ENCODE results near the gene ASB2. TPM values are rescaled to one million over a fixed set of nuclear protein-coding genes. Genes with fewer than 3 reads are reported as not detected.

The ASB2 gene
- total RNA-seq, 2 donors from 2014 or later = 12.3 to 55.1 TPM

GRCh38 chr14:93951635-93952540 is 24.5 kb downstream of the ASB2 start:
- no peaks in the 10 kb centered on the region for H3K9me3 Mint-ChIP-seq
- H3K27ac Mint-ChIP-seq = peak overlapping the region; percentile 31 to 33
- H3K27me3 Mint-ChIP-seq = no peaks in the 10 kb centered on the region
- ATAC-seq (no peak), DNase-seq (ENCODE audit: low spot score) (no peak)
- H3K36me3 Mint-ChIP-seq = peaks cover 12% of the 10 kb centered on the region
- H3K4me1 Mint-ChIP-seq (ENCODE audit: low read depth in 2 of 2) = peaks cover 46 to 60% of the 10 kb centered on the region in 2 donors
- peak overlapping the region; percentile 12 for H3K4me3 Mint-ChIP-seq

- DNase-seq (ENCODE audit: low spot score) (no peak), ATAC-seq (no peak)
- H3K27ac Mint-ChIP-seq = peak overlapping the region; percentile 17 to 33
- H3K27me3 Mint-ChIP-seq = no peaks in the 10 kb centered on the region
- H3K4me3 Mint-ChIP-seq = peak overlapping the region; percentile 12
- H3K4me1 Mint-ChIP-seq (ENCODE audit: low read depth in 2 of 2) = peaks cover 44 to 54% of the 10 kb centered on the region in 2 donors
- H3K36me3 Mint-ChIP-seq = peaks cover 12% of the 10 kb centered on the region
- H3K9me3 Mint-ChIP-seq = no peaks in the 10 kb centered on the region
Measured at GRCh38 chr14:93950948-93951634, 25.3 kb downstream of the ASB2 start.

GRCh38 chr14:93949511-93950075 is 26.8 kb downstream of the ASB2 start:
- Mint-ChIP-seq H3K36me3 (peaks cover 6% of the 10 kb centered on the region), H3K27me3 (no peaks in the 10 kb centered on the region), H3K4me3 (no peak overlapping the region), H3K9me3 (no peaks in the 10 kb centered on the region), H3K4me1 (ENCODE audit: low read depth in 2 of 2) (peaks cover 30 to 39% of the 10 kb centered on the region in 2 donors), H3K27ac (no peak overlapping the region)
- no peak for ATAC-seq
- no peak for DNase-seq (ENCODE audit: low spot score)

GRCh38 chr14:93947282-93947681 is 29.1 kb downstream of the ASB2 start:
- peaks cover 18 to 20% of the 10 kb centered on the region in 2 donors for H3K4me1 Mint-ChIP-seq (ENCODE audit: low read depth in 2 of 2)
- H3K36me3 Mint-ChIP-seq = peaks cover 6% of the 10 kb centered on the region
- H3K9me3 Mint-ChIP-seq = no peaks in the 10 kb centered on the region
- H3K4me3 Mint-ChIP-seq = no peak overlapping the region
- ATAC-seq (no peak), DNase-seq (ENCODE audit: low spot score) (no peak)
- no peaks in the 10 kb centered on the region for H3K27me3 Mint-ChIP-seq
- no peak overlapping the region for H3K27ac Mint-ChIP-seq

- Mint-ChIP-seq H3K36me3 (peaks cover 6% of the 10 kb centered on the region), H3K27me3 (no peaks in the 10 kb centered on the region), H3K4me3 (no peak overlapping the region), H3K9me3 (no peaks in the 10 kb centered on the region), H3K27ac (peak overlapping the region in 1 of 2 donors; percentile 11), H3K4me1 (ENCODE audit: low read depth in 2 of 2) (peaks cover 14% of the 10 kb centered on the region in 2 donors)
- ATAC-seq = no peak
- DNase-seq (ENCODE audit: low spot score) = no peak
Measured at GRCh38 chr14:93946541-93947090, 29.8 kb downstream of the ASB2 start.

- Mint-ChIP-seq H3K27ac (no peak overlapping the region), H3K4me1 (ENCODE audit: low read depth in 2 of 2) (peaks cover 10 to 12% of the 10 kb centered on the region in 2 donors), H3K4me3 (no peak overlapping the region), H3K9me3 (no peaks in the 10 kb centered on the region), H3K27me3 (no peaks in the 10 kb centered on the region), H3K36me3 (peaks cover 6% of the 10 kb centered on the region)
- peak in 1 of 2 donors; percentile 78 for ATAC-seq
- DNase-seq (ENCODE audit: low spot score) = no peak
Measured at GRCh38 chr14:93946104-93946503, 30.3 kb downstream of the ASB2 start.

GRCh38 chr14:93945070-93945399 is 31.3 kb downstream of the ASB2 start:
- no peak overlapping the region for H3K27ac Mint-ChIP-seq

GRCh38 chr14:93944348-93945069 is 31.9 kb downstream of the ASB2 start:
- H3K4me1 Mint-ChIP-seq (ENCODE audit: low read depth in 2 of 2) = peaks cover 5 to 13% of the 10 kb centered on the region in 2 donors
- no peak for DNase-seq (ENCODE audit: low spot score)
- H3K36me3 Mint-ChIP-seq = no peaks in the 10 kb centered on the region
- H3K27ac Mint-ChIP-seq = peak overlapping the region in 1 of 2 donors; percentile 15
- ATAC-seq = no peak
- no peak overlapping the region for H3K4me3 Mint-ChIP-seq
- H3K9me3 Mint-ChIP-seq = no peaks in the 10 kb centered on the region
- no peaks in the 10 kb centered on the region for H3K27me3 Mint-ChIP-seq

More at GRCh38 chr14:93945070-93945399, 31.3 kb downstream of the ASB2 start:
- DNase-seq (ENCODE audit: low spot score) = no peak
- ATAC-seq = no peak
- H3K4me1 Mint-ChIP-seq (ENCODE audit: low read depth in 2 of 2) = peaks cover 5 to 9% of the 10 kb centered on the region in 2 donors
- H3K27me3 Mint-ChIP-seq = no peaks in the 10 kb centered on the region
- no peak overlapping the region for H3K4me3 Mint-ChIP-seq
- H3K9me3 Mint-ChIP-seq = no peaks in the 10 kb centered on the region
- peaks cover under 1% of the 10 kb centered on the region for H3K36me3 Mint-ChIP-seq

- peak overlapping the region in 1 of 2 donors; percentile 15 for H3K27ac Mint-ChIP-seq
- no peaks in the 10 kb centered on the region for H3K9me3 Mint-ChIP-seq
- H3K27me3 Mint-ChIP-seq = no peaks in the 10 kb centered on the region
- DNase-seq (ENCODE audit: low spot score) (no peak), ATAC-seq (no peak)
- H3K4me1 Mint-ChIP-seq (ENCODE audit: low read depth in 2 of 2) = peaks cover 5 to 13% of the 10 kb centered on the region in 2 donors
- no peak overlapping the region for H3K4me3 Mint-ChIP-seq
- no peaks in the 10 kb centered on the region for H3K36me3 Mint-ChIP-seq
Measured at GRCh38 chr14:93943930-93944329, 32.4 kb downstream of the ASB2 start.

- no peaks in the 10 kb centered on the region for H3K9me3 Mint-ChIP-seq
- DNase-seq (ENCODE audit: low spot score) = no peak
- no peak overlapping the region for H3K4me3 Mint-ChIP-seq
- no peaks in the 10 kb centered on the region for H3K36me3 Mint-ChIP-seq
- H3K27me3 Mint-ChIP-seq = no peaks in the 10 kb centered on the region
- H3K4me1 Mint-ChIP-seq (ENCODE audit: low read depth in 2 of 2) = peaks cover 5 to 13% of the 10 kb centered on the region in 2 donors
- H3K27ac Mint-ChIP-seq = no peak overlapping the region
- ATAC-seq = no peak
Measured at GRCh38 chr14:93943052-93943451, 33.3 kb downstream of the ASB2 start.

- DNase-seq (ENCODE audit: low spot score) (no peak), ATAC-seq (no peak)
- H3K27me3 Mint-ChIP-seq = no peaks in the 10 kb centered on the region
- peaks cover 5 to 10% of the 10 kb centered on the region in 2 donors for H3K4me1 Mint-ChIP-seq (ENCODE audit: low read depth in 2 of 2)
- H3K36me3 Mint-ChIP-seq = no peaks in the 10 kb centered on the region
- H3K9me3 Mint-ChIP-seq = no peaks in the 10 kb centered on the region
- H3K4me3 Mint-ChIP-seq = no peak overlapping the region
- peak overlapping the region in 1 of 2 donors; percentile 65 for H3K27ac Mint-ChIP-seq
Measured at GRCh38 chr14:93941293-93941910, 35.0 kb downstream of the ASB2 start.

- Mint-ChIP-seq H3K9me3 (no peaks in the 10 kb centered on the region), H3K27me3 (no peaks in the 10 kb centered on the region), H3K27ac (peak overlapping the region; percentile 5 to 65), H3K4me1 (ENCODE audit: low read depth in 2 of 2) (peaks cover 5 to 10% of the 10 kb centered on the region in 2 donors), H3K36me3 (no peaks in the 10 kb centered on the region), H3K4me3 (peak overlapping the region; percentile 24)
- ATAC-seq (no peak), DNase-seq (ENCODE audit: low spot score) (no peak)
Measured at GRCh38 chr14:93940437-93940836, 35.9 kb downstream of the ASB2 start.

Measured in natural killer cell treated with Interleukin-12 subunit alpha and Interleukin-12 subunit beta and Interleukin-15 and Interleukin-18, amount 100 ng/mL, for 72 hours (primary cell).